DND-41 (cell line): ENCODE data around the gene FOXL2.

ENCODE experiments used
- ATAC-seq: fragments of 200-7000 bp; cut with Tn5 transposase; 3 replicates; pipeline ENCODE4 v1.9.1; 2021; ENCODE audit warnings: low read depth; ENCODE audit not compliant: insufficient read depth
- DNase-seq: peaks from one replicate; pipeline ENCODE4 v3.0.0-alpha.2; 2020
- H2AFZ ChIP-seq: 2 replicates; pipeline ENCODE4 v1.6.0; 2012; ENCODE audit warnings: low read depth, low read length
- H3K27ac ChIP-seq: 2 replicates; pipeline ENCODE4 v1.5.1; 2012; ENCODE audit warnings: low read length, inconsistent platforms
- H3K27me3 ChIP-seq: fragments of 200-600 bp; sonication (generic); 2 replicates; pipeline ENCODE4 v1.6.0; 2012; ENCODE audit warnings: low read length, mild to moderate bottlenecking, inconsistent platforms; ENCODE audit not compliant: insufficient read depth, poor library complexity
- H3K36me3 ChIP-seq: 2 replicates; pipeline ENCODE4 v1.5.1; 2012; ENCODE audit warnings: low read length, inconsistent platforms; ENCODE audit not compliant: insufficient read depth
- H3K4me1 ChIP-seq: 2 replicates; pipeline ENCODE4 v1.5.1; 2012; ENCODE audit warnings: mild to moderate bottlenecking, low read length; ENCODE audit not compliant: insufficient read depth
- H3K4me2 ChIP-seq: 2 replicates; pipeline ENCODE4 v1.6.0; 2012; ENCODE audit warnings: mild to moderate bottlenecking, moderate library complexity, low read length, inconsistent platforms; ENCODE audit not compliant: insufficient read depth
- H3K4me3 ChIP-seq, 2 experiments: fragments of 200-600 bp in 1 of 2; shearing (Covaris generic) in 1 of 2; 2 replicates each; pipeline ENCODE4 v1.5.1; 2012 to 2016; ENCODE audit warnings: inconsistent platforms in 2 of 2, low read length in 2 of 2, mild to moderate bottlenecking in 2 of 2, low read depth in 1 of 2, moderate library complexity in 1 of 2
- H3K79me2 ChIP-seq: 2 replicates; pipeline ENCODE4 v1.6.0; 2012; ENCODE audit warnings: low read length, inconsistent platforms; ENCODE audit not compliant: insufficient read depth
- H3K9ac ChIP-seq: 2 replicates; pipeline ENCODE4 v1.6.0; 2012; ENCODE audit warnings: low read depth, mild to moderate bottlenecking, inconsistent platforms, low read length, moderate library complexity
- H3K9me3 ChIP-seq: 2 replicates; pipeline ENCODE4 v1.5.1; 2012; ENCODE audit warnings: low read length, moderate library complexity, mild to moderate bottlenecking, inconsistent platforms; ENCODE audit not compliant: insufficient read depth, severe bottlenecking
- H4K20me1 ChIP-seq: 2 replicates; pipeline ENCODE4 v1.6.0; 2012; ENCODE audit warnings: low read length; ENCODE audit not compliant: insufficient read depth
- EZH2 ChIP-seq: IDR thresholded peaks from 3 replicates; pipeline ENCODE4 v1.6.1; 2012; ENCODE audit warnings: borderline replicate concordance, low read depth, mild to moderate bottlenecking, moderate library complexity, low read length, inconsistent platforms; ENCODE audit not compliant: severe bottlenecking
- TF ChIP-seq, protein P1 (sequence below): IDR thresholded peaks from 2 replicates; pipeline ENCODE4 v1.5.1; 2012; ENCODE audit warnings: borderline replicate concordance, low read length, moderate library complexity, mild to moderate bottlenecking; ENCODE audit not compliant: poor library complexity, severe bottlenecking; ENCODE audit errors: extremely low read depth

Gene FOXL2

DNA sequence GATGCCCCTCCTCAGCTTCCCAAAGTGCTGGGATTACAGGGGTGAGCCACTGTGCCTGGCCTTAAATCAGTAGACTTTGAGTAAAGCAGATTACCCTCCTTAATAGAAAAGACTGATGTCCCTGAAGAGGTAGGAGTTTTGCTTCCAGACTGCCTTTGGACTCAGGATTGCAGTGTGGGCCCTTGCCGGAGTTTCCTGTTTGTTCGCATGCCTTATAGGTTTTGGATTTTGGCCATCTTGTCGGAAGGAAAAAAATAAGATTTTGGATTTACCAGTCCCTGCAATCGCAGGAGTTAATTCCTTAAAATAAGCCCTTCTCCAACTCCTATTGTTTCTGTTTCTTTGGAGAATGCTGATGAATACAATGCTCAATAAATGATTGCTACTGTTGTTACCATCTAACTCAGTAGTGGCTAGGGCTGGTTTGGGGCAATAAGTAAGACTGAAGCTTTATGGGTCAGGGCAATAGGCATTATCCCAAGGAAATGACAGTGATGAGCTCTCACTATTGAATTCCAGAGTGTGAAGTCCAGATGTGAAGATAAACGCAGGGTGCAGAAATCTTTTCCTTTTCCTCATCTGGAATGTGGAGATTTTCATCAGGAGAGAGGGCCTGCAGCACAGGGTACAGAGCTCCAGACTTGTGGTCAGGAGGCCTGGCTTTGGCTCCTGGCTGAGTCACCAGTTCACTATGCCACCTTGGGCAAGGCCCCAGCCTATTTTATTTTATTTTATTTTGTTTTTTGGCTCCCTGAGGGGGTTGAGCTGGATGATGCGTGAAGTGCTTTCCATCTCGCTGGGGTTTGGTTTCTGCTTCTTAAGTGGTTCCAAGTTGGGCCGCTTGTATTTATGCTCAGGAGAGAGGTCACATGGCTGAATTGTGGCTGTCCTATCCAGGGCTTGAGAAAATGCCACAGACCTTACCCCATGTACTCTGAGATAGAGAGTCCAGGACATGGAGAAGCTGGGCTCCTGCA is 25.3 kb downstream of the FOXL2 start:
- Histone ChIP-seq H3K36me3 (no peaks in the 10 kb centered on the region), H3K27me3 (no peaks in the 10 kb centered on the region), H3K9me3 (no peaks in the 10 kb centered on the region), H2AFZ (no peak overlapping the region), H3K9ac (no peak overlapping the region), H3K79me2 (no peaks in the 10 kb centered on the region), H3K4me2 (no peak overlapping the region), H4K20me1 (no peaks in the 10 kb centered on the region), H3K4me3 (no peak overlapping the region), H3K4me1 (peaks cover 3% of the 10 kb centered on the region), H3K27ac (no peak overlapping the region)
- no peak for DNase-seq
- TF ChIP-seq EZH2 = no peak
- TF ChIP-seq, protein P1, sequence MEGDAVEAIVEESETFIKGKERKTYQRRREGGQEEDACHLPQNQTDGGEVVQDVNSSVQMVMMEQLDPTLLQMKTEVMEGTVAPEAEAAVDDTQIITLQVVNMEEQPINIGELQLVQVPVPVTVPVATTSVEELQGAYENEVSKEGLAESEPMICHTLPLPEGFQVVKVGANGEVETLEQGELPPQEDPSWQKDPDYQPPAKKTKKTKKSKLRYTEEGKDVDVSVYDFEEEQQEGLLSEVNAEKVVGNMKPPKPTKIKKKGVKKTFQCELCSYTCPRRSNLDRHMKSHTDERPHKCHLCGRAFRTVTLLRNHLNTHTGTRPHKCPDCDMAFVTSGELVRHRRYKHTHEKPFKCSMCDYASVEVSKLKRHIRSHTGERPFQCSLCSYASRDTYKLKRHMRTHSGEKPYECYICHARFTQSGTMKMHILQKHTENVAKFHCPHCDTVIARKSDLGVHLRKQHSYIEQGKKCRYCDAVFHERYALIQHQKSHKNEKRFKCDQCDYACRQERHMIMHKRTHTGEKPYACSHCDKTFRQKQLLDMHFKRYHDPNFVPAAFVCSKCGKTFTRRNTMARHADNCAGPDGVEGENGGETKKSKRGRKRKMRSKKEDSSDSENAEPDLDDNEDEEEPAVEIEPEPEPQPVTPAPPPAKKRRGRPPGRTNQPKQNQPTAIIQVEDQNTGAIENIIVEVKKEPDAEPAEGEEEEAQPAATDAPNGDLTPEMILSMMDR = no peak
- ATAC-seq = no peak

DNA sequence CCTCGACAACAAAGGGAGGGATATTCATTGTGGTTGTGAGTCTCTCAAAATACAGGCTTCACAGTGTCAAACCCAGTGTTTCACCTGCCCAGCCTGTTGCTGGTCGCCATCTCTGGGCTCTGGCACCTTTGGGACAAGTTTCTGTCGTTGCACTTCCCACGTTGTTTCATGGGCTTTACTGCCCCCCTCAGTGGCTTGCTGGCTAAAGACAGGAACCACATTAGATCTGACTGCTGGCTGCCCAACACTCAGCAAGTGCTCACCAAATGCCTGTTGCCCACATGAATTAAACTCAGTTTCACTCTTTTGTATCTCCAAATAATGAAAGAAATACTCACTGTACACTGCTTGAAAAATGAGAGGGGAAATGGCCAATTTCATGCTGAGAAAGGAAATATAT is 27.6 kb downstream of the FOXL2 start:
- H3K9me3 ChIP-seq = no peaks in the 10 kb centered on the region
- no peak overlapping the region for H3K27ac ChIP-seq
- H3K9ac ChIP-seq = no peak overlapping the region
- H4K20me1 ChIP-seq = no peaks in the 10 kb centered on the region
- no peak overlapping the region for H3K4me3 ChIP-seq
- DNase-seq = no peak
- no peaks in the 10 kb centered on the region for H3K79me2 ChIP-seq
- no peaks in the 10 kb centered on the region for H3K36me3 ChIP-seq
- no peak overlapping the region for H3K4me2 ChIP-seq
- peaks cover 19% of the 10 kb centered on the region for H3K4me1 ChIP-seq
- H2AFZ ChIP-seq = no peak overlapping the region
- ATAC-seq = no peak
- no peaks in the 10 kb centered on the region for H3K27me3 ChIP-seq
- no peak for TF ChIP-seq EZH2
- TF ChIP-seq, protein P1 = no peak

DNA sequence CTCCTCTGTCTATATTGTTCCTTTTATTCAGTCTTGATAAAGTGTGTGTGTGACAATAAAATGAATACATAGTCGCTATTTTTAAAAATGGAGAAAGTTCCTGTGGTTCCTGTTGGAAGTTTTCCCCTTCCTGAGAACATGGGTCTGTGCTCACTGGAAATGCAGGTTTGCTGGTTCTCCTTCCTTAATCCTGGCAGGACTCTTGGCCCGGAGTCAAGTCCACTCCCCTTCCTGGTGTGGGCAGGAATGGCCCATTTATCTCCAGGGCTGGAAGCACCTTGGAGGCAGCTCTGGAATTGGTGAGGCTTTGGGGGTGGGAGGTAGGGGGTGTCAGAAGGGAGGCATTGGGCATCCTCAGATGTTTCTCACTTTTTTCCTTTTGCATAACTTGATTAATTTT is 30.1 kb downstream of the FOXL2 start:
- no peak overlapping the region for H3K9ac ChIP-seq
- H2AFZ ChIP-seq = no peak overlapping the region

More for the DNA sequence above, 30.1 kb downstream of the FOXL2 start:
- no peaks in the 10 kb centered on the region for H3K9me3 ChIP-seq
- H3K27ac ChIP-seq = no peak overlapping the region
- ATAC-seq (no peak), DNase-seq (no peak)
- no peaks in the 10 kb centered on the region for H3K79me2 ChIP-seq
- peaks cover 16% of the 10 kb centered on the region for H3K4me1 ChIP-seq
- H3K27me3 ChIP-seq = no peaks in the 10 kb centered on the region
- no peaks in the 10 kb centered on the region for H3K36me3 ChIP-seq
- TF ChIP-seq EZH2 = no peak
- TF ChIP-seq, protein P1 = no peak
- H3K4me3 ChIP-seq = no peak overlapping the region
- H3K4me2 ChIP-seq = no peak overlapping the region
- H4K20me1 ChIP-seq = no peaks in the 10 kb centered on the region
